DND-41 (cell line): ENCODE results near the gene FAM53B.
A peak's percentile ranks its signal among the peaks of the same experiment; 100 is the strongest.

Experiments
- ATAC-seq: fragments of 200-7000 bp; cut with Tn5 transposase; 3 replicates; pipeline ENCODE4 v1.9.1; 2021; ENCODE audit warnings: low read depth; ENCODE audit not compliant: insufficient read depth
- DNase-seq: peaks from one replicate; pipeline ENCODE4 v3.0.0-alpha.2; 2020
- H2AFZ ChIP-seq: 2 replicates; pipeline ENCODE4 v1.6.0; 2012; ENCODE audit warnings: low read depth, low read length
- H3K27ac ChIP-seq: 2 replicates; pipeline ENCODE4 v1.5.1; 2012; ENCODE audit warnings: low read length, inconsistent platforms
- H3K27me3 ChIP-seq: fragments of 200-600 bp; sonication (generic); 2 replicates; pipeline ENCODE4 v1.6.0; 2012; ENCODE audit warnings: low read length, mild to moderate bottlenecking, inconsistent platforms; ENCODE audit not compliant: insufficient read depth, poor library complexity
- H3K36me3 ChIP-seq: 2 replicates; pipeline ENCODE4 v1.5.1; 2012; ENCODE audit warnings: low read length, inconsistent platforms; ENCODE audit not compliant: insufficient read depth
- H3K4me1 ChIP-seq: 2 replicates; pipeline ENCODE4 v1.5.1; 2012; ENCODE audit warnings: mild to moderate bottlenecking, low read length; ENCODE audit not compliant: insufficient read depth
- H3K4me2 ChIP-seq: 2 replicates; pipeline ENCODE4 v1.6.0; 2012; ENCODE audit warnings: mild to moderate bottlenecking, moderate library complexity, low read length, inconsistent platforms; ENCODE audit not compliant: insufficient read depth
- H3K4me3 ChIP-seq, 2 experiments: fragments of 200-600 bp in 1 of 2; shearing (Covaris generic) in 1 of 2; 2 replicates each; pipeline ENCODE4 v1.5.1; 2012 to 2016; ENCODE audit warnings: inconsistent platforms in 2 of 2, low read length in 2 of 2, mild to moderate bottlenecking in 2 of 2, low read depth in 1 of 2, moderate library complexity in 1 of 2
- H3K79me2 ChIP-seq: 2 replicates; pipeline ENCODE4 v1.6.0; 2012; ENCODE audit warnings: low read length, inconsistent platforms; ENCODE audit not compliant: insufficient read depth
- H3K9ac ChIP-seq: 2 replicates; pipeline ENCODE4 v1.6.0; 2012; ENCODE audit warnings: low read depth, mild to moderate bottlenecking, inconsistent platforms, low read length, moderate library complexity
- H3K9me3 ChIP-seq: 2 replicates; pipeline ENCODE4 v1.5.1; 2012; ENCODE audit warnings: low read length, moderate library complexity, mild to moderate bottlenecking, inconsistent platforms; ENCODE audit not compliant: insufficient read depth, severe bottlenecking
- H4K20me1 ChIP-seq: 2 replicates; pipeline ENCODE4 v1.6.0; 2012; ENCODE audit warnings: low read length; ENCODE audit not compliant: insufficient read depth
- EZH2 ChIP-seq: IDR thresholded peaks from 3 replicates; pipeline ENCODE4 v1.6.1; 2012; ENCODE audit warnings: borderline replicate concordance, low read depth, mild to moderate bottlenecking, moderate library complexity, low read length, inconsistent platforms; ENCODE audit not compliant: severe bottlenecking
- TF ChIP-seq, protein P1 (sequence below): IDR thresholded peaks from 2 replicates; pipeline ENCODE4 v1.5.1; 2012; ENCODE audit warnings: borderline replicate concordance, low read length, moderate library complexity, mild to moderate bottlenecking; ENCODE audit not compliant: poor library complexity, severe bottlenecking; ENCODE audit errors: extremely low read depth

Gene FAM53B

DNA sequence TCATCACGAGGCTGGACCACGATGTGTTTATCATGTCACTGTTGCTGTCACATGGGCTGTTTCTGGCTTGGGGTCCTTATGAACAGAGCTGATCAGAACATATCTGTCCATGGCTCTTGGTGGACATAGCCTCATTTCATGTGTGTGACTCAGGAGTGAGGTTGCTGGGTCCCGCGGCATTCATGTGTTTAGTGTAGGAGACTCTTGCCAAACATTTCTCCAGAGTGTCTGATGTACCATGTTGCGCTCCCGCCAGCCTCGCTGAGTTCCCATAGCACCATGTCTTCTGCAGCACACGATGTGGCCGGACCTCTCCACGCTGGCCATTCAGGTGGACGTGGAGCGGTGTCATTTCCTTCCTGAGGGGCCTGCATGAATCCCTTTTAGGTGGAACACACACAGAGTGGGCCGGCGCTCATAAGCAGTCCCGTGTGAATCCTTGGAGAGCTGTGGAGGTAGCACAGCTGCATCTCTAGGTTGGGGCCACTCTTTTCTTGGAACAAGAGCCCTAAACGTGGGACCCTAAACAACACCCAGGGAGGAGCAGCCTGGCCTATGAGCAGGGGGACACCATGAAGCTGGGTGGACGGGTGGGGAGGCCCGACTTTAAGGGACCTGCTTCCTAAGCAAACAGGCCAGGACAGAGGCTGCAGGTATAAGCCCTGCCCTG, 147.9 kb downstream of the FAM53B start:
- H3K79me2 ChIP-seq: no peaks in the 10 kb centered on the region
- peak overlapping the region; percentile 38; the same call in 1 of the 2 replicates for H3K27ac ChIP-seq
- H3K4me1 ChIP-seq: peaks cover 9% of the 10 kb centered on the region
- H3K27me3 ChIP-seq: no peaks in the 10 kb centered on the region
- H3K9me3 ChIP-seq: no peaks in the 10 kb centered on the region
- DNase-seq (no peak), ATAC-seq (no peak)
- H3K36me3 ChIP-seq: no peaks in the 10 kb centered on the region
- no peak overlapping the region for H3K4me3 ChIP-seq
- H3K9ac ChIP-seq: no peak overlapping the region
- no peak overlapping the region for H3K4me2 ChIP-seq
- H4K20me1 ChIP-seq: no peaks in the 10 kb centered on the region
- TF ChIP-seq, protein P1, sequence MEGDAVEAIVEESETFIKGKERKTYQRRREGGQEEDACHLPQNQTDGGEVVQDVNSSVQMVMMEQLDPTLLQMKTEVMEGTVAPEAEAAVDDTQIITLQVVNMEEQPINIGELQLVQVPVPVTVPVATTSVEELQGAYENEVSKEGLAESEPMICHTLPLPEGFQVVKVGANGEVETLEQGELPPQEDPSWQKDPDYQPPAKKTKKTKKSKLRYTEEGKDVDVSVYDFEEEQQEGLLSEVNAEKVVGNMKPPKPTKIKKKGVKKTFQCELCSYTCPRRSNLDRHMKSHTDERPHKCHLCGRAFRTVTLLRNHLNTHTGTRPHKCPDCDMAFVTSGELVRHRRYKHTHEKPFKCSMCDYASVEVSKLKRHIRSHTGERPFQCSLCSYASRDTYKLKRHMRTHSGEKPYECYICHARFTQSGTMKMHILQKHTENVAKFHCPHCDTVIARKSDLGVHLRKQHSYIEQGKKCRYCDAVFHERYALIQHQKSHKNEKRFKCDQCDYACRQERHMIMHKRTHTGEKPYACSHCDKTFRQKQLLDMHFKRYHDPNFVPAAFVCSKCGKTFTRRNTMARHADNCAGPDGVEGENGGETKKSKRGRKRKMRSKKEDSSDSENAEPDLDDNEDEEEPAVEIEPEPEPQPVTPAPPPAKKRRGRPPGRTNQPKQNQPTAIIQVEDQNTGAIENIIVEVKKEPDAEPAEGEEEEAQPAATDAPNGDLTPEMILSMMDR: no peak
- TF ChIP-seq EZH2: no peak
- no peak overlapping the region for H2AFZ ChIP-seq

DNA sequence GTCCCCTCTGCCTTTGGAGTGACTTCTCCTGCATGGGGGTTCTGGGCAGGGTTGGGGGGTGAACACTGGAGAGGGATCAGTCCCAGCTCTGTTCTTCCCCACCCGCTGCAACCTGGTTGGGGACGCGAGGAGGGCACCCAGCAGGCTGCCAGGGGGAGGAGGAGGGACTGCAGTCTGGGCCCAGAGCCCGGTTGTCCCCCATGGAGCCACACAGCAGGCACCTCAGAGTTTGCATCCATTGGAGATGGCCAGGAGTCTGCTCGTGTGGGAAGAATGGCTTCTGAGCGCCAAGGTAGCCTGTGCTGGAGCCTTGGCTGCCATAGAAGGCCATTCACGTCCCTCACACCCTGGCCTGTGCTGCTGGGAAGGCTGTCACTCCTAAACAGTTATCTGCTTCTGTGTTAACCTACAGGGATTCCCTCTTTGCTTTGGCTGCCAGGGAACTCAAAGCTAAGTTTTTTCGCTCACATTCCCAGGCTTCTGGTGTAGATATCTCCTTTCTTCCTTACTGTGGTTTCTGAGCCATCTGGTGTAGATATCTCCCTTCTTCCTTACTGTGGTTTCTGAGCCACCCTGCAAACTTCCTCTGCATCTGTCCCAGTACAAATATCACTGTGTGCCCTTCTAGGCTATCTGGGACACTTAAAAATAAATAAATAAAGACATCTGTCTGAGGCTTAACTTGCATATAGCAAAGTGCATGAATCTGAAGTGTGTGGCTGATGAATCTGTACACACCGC, 148.9 kb downstream of the FAM53B start:
- H3K4me1 ChIP-seq: peaks cover 9% of the 10 kb centered on the region
- no peaks in the 10 kb centered on the region for H4K20me1 ChIP-seq
- no peak overlapping the region for H2AFZ ChIP-seq
- H3K9me3 ChIP-seq: no peaks in the 10 kb centered on the region
- no peak for TF ChIP-seq EZH2
- TF ChIP-seq, protein P1: no peak
- DNase-seq (no peak), ATAC-seq (peak; percentile 53)
- H3K4me3 ChIP-seq: no peak overlapping the region
- no peak overlapping the region for H3K4me2 ChIP-seq
- peak overlapping the region; percentile 38; the same call in 1 of the 2 replicates for H3K27ac ChIP-seq
- no peaks in the 10 kb centered on the region for H3K36me3 ChIP-seq
- H3K9ac ChIP-seq: no peak overlapping the region
- H3K79me2 ChIP-seq: no peaks in the 10 kb centered on the region
- no peaks in the 10 kb centered on the region for H3K27me3 ChIP-seq

DNA sequence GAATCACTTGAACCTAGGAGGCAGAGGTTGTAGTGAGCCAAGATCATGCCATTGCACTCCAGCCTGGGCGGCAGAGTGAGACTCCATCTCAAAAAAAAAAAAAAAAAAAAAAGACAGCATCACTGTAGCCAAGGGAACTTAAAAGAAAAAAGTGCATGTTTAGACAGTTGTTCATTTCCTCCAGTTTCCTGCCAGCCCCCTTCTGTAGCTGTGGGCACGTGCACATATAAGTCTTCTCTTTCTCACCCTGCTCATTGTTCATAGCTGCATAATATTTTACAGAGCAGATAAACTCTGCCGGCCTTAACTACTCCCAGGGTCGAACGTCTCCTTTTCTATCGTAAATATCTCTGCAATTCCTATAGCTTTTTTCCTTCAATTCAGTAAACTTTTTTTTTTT, 149.9 kb downstream of the FAM53B start:
- no peak for DNase-seq
- Histone ChIP-seq H3K4me3 (no peak overlapping the region), H4K20me1 (no peaks in the 10 kb centered on the region), H3K4me1 (peaks cover 9% of the 10 kb centered on the region), H3K4me2 (no peak overlapping the region), H3K9me3 (no peaks in the 10 kb centered on the region), H3K27me3 (no peaks in the 10 kb centered on the region), H3K36me3 (no peaks in the 10 kb centered on the region), H3K79me2 (no peaks in the 10 kb centered on the region), H3K9ac (no peak overlapping the region), H2AFZ (no peak overlapping the region), H3K27ac (no peak overlapping the region)
- TF ChIP-seq, protein P1: no peak
- TF ChIP-seq EZH2: no peak
- peak; percentile 57; the same call in 1 of the 3 replicates for ATAC-seq
